ENCODE data around the gene PAH.
A peak's percentile ranks its signal among the peaks of the same experiment; 100 is the strongest.

DNA sequence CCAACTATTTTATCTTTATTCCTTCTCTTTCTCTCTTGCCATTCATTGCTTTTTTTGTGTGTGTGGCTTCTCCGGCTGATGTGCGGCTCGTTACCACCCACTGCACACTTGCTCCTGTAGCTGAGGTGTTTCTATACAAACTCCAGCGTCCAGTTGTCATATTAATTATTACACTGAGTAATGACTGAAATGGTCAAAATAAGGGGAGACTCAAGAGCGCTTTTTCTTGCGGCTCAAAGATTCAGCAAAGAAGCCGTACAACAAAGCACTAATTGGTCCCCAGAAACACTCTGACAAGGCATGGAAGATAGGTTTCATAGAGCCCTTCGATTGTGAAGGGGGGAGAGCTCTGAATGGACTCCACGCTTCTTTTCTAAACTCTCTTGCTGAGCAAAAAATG lies 34.8 kb upstream of the PAH start:
- TF ChIP-seq, protein P1, sequence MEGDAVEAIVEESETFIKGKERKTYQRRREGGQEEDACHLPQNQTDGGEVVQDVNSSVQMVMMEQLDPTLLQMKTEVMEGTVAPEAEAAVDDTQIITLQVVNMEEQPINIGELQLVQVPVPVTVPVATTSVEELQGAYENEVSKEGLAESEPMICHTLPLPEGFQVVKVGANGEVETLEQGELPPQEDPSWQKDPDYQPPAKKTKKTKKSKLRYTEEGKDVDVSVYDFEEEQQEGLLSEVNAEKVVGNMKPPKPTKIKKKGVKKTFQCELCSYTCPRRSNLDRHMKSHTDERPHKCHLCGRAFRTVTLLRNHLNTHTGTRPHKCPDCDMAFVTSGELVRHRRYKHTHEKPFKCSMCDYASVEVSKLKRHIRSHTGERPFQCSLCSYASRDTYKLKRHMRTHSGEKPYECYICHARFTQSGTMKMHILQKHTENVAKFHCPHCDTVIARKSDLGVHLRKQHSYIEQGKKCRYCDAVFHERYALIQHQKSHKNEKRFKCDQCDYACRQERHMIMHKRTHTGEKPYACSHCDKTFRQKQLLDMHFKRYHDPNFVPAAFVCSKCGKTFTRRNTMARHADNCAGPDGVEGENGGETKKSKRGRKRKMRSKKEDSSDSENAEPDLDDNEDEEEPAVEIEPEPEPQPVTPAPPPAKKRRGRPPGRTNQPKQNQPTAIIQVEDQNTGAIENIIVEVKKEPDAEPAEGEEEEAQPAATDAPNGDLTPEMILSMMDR (IDR thresholded peaks at IDR 0.05; ENCODE audit: control extremely low read depth in 1 of 3, insufficient read depth in 1 of 3, low read depth in 1 of 3, low read length in 3 of 3), result no peak
- TF ChIP-seq EZH2 (IDR thresholded peaks at IDR 0.05; ENCODE audit: low read depth, low read length, severe bottlenecking) (peak; percentile 31), SRF (IDR thresholded peaks at IDR 0.05; ENCODE audit: low read depth, low read length) (no peak), SP4 (IDR thresholded peaks at IDR 0.05; ENCODE audit: low read length) (no peak), TAF7 (optimal IDR thresholded peaks at IDR 0.05; ENCODE audit: borderline replicate concordance, low read depth, low read length) (no peak), CHD2 (IDR thresholded peaks at IDR 0.05; ENCODE audit: low read length) (no peak), YY1 (IDR thresholded peaks at IDR 0.05; ENCODE audit: low read depth, low read length) (no peak), RAD21 (IDR thresholded peaks at IDR 0.05 in 1 of 2, conservative IDR thresholded peaks at IDR 0.05 in 1 of 2; ENCODE audit: low read depth in 2 of 2, low read length in 2 of 2) (no peak), BRCA1 (IDR thresholded peaks at IDR 0.05; ENCODE audit: low read depth, low read length) (no peak), EGR1 (IDR thresholded peaks at IDR 0.05; ENCODE audit: borderline replicate concordance, low read depth, low read length) (no peak), POLR2A (IDR thresholded peaks at IDR 0.05; ENCODE audit: control extremely low read depth in 1 of 2, low read depth in 2 of 2, low read length in 2 of 2) (no peak)
- TF ChIP-seq, protein P2, sequence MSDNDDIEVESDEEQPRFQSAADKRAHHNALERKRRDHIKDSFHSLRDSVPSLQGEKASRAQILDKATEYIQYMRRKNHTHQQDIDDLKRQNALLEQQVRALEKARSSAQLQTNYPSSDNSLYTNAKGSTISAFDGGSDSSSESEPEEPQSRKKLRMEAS (IDR thresholded peaks at IDR 0.05), result no peak

Measured in H1 (cell line).